ENCODE measurements around the gene PTX4.
"Not testable (repeated sequence)": the region's sequence is repeated elsewhere in the genome, so short reads cannot be mapped to it uniquely, and the experiment has no call there.

The PTX4 gene

DNA sequence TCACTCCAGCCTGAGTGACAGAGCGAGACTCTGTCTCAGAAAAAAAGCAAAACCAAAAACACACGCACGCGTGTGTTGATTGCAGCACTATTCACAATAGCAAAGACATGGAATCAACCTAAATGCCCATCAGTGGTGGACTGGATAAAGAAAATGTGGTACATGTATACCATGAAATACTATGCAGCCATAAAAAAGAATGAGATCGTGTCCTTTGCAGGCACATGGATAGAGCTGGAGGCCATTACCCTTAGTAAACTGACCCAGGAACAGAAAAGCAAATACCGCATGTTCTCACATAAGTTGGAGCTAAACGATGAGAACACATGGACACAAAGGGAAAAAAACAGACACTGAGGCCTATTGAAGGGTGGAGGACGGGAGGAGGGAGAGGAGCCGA, 9.8 kb downstream of the PTX4 start:
- DNase-seq: not testable (repeated sequence)

- DNase-seq: no peak
Measured at GRCh38 chr16:1477033-1477432, 11.7 kb downstream of the PTX4 start.

GRCh38 chr16:1475552-1476114, 13.1 kb downstream of the PTX4 start:
- DNase-seq: no peak

- peak; percentile 42 for DNase-seq
Measured at GRCh38 chr16:1474796-1475551, 13.8 kb downstream of the PTX4 start, which contains the start of gene CLCN7. Gene CLCN7, minus strand, starts transcription at chr16:1475028. Its CDS starts 54 bp downstream, at chr16:1474974.

DNA sequence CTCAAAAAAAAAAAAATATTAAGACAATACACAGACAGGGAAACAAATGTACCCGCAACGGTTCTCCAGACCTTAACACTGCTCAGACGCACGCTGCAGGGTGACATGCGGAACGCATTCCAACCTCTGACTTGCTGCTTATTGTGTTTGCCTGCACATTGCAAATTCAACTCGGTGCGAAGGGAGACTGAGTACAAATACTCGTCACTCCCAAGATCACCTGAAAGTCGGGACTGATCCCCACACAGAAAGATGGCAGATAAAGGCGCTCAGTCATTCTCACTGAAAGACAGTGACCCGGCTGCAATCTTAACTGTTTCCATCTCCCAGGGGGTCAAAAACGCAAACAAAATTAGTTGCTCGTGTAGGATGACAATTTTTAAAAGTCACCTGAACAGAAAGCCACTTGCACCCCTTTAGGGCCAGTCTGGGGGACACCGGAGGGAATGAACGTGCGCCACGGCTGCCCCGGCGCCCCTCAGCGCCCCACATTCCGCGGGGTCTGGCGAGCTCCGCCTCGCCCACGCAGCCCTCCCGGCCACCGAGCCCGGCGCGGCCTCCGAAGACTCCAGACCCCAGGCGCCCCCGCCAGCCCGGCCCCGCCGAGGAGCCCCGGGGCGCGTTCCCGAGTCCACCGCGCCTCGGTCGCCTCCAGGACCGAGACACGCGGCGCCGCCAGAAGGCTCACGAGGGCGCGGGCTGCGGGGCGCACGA, 14.5 kb downstream of the PTX4 start:
- DNase-seq: no peak

DNA sequence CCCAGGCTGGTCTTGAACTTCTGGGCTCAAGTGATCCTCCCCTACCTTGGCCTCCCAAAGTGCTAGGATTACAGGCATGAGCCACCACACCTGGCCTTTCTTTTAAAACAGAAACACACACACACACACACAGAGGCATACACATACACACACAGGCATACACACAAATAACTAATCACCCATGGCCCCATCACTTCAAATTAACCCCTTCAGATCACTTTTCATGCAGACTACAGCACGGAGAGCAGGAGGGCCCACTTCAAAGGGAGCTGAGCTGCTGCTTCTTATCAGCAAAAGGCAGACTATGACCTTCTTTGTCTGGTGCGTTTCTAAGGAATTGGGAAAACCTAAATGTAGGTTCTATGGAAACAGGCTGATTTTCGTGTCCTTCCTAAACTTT, 15.8 kb downstream of the PTX4 start:
- no peak for DNase-seq

GRCh38 chr16:1471569-1472194, 17.1 kb downstream of the PTX4 start:
- no peak for DNase-seq

DNA sequence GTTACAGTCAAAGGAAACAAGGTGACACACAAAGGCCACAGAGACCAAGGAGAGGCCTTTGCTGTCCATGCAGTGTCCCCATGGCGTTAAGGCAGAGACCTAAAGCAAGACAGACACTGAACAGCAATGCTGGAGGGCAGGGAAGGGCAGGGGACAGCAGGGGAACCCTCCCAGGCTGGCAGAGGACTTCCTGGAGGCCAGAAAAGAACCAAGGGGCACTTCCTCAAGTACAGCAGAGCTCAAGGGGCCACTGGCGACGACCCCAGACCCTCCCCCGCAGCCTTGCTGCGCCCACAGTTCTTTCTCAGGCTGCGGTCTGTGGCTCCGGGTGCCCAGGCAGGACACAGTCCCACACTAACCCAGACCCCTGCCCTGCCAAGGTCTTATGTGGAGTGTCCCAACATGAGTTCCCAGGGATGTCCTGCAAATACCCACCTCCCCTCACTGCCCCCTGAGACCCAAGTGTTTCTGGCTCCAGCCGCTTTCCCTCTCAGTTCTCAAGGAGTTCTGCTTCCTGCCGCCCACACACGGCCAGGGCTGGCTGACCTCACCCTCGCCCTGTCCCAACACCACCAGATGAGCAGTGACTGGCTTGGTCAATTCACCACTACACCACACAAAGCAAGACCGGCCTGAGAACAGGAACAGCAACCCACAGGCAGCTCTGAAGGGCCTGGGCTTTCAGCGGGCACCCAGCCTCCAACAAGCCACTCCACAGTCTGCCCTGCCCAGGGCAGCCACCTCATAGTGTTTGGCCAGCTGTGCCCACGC, 18.1 kb downstream of the PTX4 start:
- no peak for DNase-seq

- no peak for DNase-seq
Measured at GRCh38 chr16:1469693-1470201, 19.0 kb downstream of the PTX4 start.

DNA sequence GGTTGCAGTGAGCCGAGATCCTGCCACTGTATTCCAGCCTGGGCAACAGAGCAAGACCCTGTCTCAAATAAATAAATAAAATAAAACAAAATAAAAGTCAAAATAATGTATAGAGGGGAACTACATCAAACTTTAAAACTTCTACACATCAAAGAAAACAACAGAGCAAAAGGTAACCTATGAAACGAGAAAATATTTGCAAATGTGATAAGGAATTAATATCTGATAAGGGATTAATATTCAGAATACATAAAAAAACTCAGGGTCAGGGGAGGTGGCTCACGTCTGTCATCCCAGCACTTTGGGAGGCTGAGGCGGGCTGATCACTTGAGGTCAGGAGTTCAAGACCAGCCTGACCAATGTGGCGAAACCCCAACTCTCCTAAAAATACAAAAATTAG, 19.6 kb downstream of the PTX4 start:
- DNase-seq: not testable (repeated sequence)

DNA sequence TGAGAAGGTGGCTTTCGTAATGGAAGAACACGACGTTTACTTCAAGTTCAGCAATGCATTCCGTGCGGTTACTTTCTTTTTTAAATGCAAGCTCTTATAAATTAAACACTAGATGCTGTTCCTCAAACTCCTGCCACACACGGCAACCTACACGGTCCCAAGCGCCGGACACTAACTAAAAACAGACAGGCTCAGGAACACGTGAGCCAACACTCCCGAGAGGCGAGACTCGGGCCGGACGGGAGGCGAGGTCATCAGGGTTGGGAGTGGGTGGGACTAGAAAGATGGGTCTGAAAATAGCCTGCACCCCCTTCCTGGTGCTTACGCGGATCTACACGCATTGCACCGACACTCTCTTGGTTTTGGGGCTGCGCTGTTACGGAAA, 20.3 kb downstream of the PTX4 start:
- no peak for DNase-seq

GRCh38 chr16:1466968-1467521, 21.7 kb downstream of the PTX4 start:
- no peak for DNase-seq

DNA sequence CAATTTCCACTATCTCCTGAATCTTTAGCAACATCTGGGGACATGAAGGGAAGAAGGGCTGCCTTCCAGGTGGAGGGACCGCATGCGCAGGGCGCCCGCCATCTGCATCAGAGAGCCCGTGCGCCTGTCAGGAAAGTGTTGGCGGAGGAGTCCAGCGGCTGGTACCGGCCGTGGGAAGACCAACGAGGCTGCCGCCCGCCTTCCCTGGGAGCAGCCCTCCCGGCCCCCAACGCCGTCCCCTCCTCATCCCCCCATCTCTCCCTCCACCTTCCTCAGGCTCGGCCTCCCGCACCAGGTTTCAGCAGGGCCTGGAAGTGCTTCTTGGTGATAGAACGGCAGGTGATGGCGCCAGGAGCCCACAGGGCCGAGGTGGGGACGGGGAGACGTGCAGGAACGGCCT, 22.7 kb downstream of the PTX4 start:
- no peak for DNase-seq

GRCh38 chr16:1465567-1465915, 23.2 kb downstream of the PTX4 start:
- DNase-seq: no peak

DNA sequence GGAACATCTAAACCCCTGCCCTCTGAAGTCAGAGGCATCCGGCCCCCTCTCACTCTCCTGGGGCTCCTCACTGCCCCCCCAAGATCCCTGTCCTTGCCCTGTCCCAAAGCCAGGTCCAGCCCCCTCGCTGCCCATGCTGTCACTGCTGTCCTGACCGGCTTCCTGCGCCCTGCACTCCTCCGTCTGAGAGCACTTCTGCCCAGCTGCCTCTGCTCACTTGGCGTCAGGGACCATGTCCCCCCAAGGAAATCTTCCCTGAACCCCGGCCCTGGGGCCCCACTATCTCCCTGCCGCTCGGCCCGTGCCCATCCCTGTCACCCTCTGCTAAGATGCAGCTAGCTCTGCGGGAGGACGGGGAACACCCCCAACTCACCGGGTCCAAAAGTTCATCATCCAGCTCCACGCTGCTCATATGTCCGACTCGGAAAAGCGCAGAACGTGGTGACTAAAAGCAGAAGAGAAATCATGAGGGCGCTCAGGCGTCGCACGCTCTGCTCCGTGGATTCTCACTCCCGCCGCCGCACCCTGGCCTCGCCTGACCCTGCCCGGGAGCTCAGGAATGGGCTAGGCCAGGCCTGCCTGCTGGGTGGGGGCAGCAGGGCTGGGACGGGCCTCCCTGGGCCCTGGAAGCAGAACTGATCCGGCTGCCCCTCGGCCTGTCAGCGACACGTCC, 23.7 kb downstream of the PTX4 start:
- no peak for DNase-seq

DNA sequence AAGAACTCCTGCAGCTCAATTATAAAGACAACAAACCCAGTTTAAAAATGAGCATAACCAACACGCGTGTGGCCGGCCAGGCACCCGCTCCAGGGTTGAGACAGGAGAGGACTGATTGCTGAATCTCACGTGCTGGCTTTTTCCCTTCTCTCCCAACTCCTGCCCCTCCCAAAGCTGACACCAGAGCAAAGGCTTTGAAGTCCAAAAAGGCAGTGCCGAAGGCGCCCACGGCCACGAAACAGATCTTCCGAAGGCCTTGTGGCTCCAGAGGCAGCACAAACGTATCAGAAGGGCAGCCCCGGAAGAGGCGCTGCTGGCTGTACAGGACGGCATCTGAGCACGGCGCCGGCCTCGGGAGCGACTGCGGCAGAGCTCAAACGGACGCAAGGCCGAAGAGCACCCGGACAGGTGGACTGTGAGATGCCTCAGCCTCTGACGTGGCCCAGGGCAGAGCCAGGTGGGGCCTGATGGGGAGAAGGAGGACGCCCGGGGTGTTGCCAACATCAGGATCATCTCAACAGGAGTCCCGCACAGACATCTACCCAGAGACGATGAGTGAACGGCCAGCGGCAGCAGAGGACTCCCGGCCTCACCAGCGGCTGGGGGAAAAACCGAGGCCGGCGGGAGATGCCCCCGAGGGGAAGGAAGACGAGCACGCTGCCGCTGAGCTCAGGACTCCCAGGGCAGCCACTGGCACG, 24.4 kb downstream of the PTX4 start:
- no peak for DNase-seq

GRCh38 chr16:1461146-1461545, 27.6 kb downstream of the PTX4 start:
- no peak for DNase-seq

- no peak for DNase-seq
Measured at GRCh38 chr16:1460602-1461138, 28.1 kb downstream of the PTX4 start.

DNA sequence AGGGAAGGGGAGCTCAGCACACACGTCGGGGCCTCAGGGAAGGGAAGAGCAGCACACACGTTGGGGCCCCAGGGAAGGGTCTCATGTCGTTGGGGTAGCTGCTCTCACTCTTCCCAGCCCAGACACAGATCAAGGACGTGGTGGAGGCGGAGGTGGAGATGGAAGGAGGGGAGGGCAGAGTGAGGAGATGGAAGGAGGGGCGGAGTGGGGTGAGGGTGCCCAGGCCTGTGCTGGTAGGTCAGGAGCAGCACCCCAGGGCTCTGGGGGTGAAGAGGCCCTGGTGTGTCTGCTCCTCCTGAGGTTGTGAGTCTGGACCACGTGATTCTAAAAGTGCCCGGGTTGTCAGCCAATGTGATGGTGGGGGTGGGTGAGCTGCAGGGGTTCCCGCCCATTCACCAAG, 28.8 kb downstream of the PTX4 start:
- DNase-seq: no peak

GRCh38 chr16:1458977-1459341, 29.8 kb downstream of the PTX4 start:
- DNase-seq: no peak
